Neutrophil (primary cell): ENCODE measurements around the gene PRPF19.
A peak's percentile ranks its signal among the peaks of the same experiment; 100 is the strongest.

Source experiments
- H3K27ac ChIP-seq: fragments of 200-600 bp; sonication (generic); 2 replicates; pipeline ENCODE4 v1.5.1; 2016; ENCODE audit warnings: mild to moderate bottlenecking, moderate library complexity
- H3K27me3 ChIP-seq: fragments of 200-600 bp; sonication (generic); 2 replicates; pipeline ENCODE4 v1.6.0; 2016; ENCODE audit warnings: mild to moderate bottlenecking
- H3K36me3 ChIP-seq: fragments of 200-600 bp; sonication (generic); 2 replicates; pipeline ENCODE4 v1.5.1; 2017
- H3K4me1 ChIP-seq, 2 experiments: fragments of 200-600 bp in 1 of 2; sonication (generic) in 1 of 2; 1 replicate in 1 of 2; 2 replicates in 1 of 2; pipeline versions ENCODE4 v1.5.1 to v1.6.1; 2013 to 2016; ENCODE audit warnings: low read depth in 1 of 2, low read length in 1 of 2, mild to moderate bottlenecking in 1 of 2, moderate library complexity in 1 of 2; ENCODE audit not compliant: control insufficient read depth in 1 of 2, insufficient read depth in 1 of 2
- H3K4me3 ChIP-seq, 2 experiments: fragments of 200-600 bp in 1 of 2; sonication (generic) in 1 of 2; 1 replicate in 1 of 2; 2 replicates in 1 of 2; pipeline ENCODE4 v1.5.1; 2013 to 2016; ENCODE audit warnings: low read depth in 1 of 2, low read length in 1 of 2, mild to moderate bottlenecking in 1 of 2, moderate library complexity in 1 of 2
- H3K9me3 ChIP-seq: fragments of 200-600 bp; sonication (generic); 2 replicates; pipeline ENCODE4 v1.5.1; 2016
- CTCF ChIP-seq: fragments of 200-600 bp; sonication (generic); IDR thresholded peaks from 2 replicates; pipeline ENCODE4 v1.5.1; 2016; ENCODE audit warnings: antibody characterized with exemption

The PRPF19 gene

GRCh38 chr11:60845338-60845737 is 61.0 kb downstream of the PRPF19 start:
- Histone ChIP-seq H3K27me3 (no peaks in the 10 kb centered on the region), H3K4me3 (no peak overlapping the region), H3K4me1 (peaks cover 16 to 20% of the 10 kb centered on the region in 2 experiments), H3K27ac (no peak overlapping the region), H3K9me3 (no peaks in the 10 kb centered on the region), H3K36me3 (no peaks in the 10 kb centered on the region)
- no peak for TF ChIP-seq CTCF

GRCh38 chr11:60844870-60845221 is 61.5 kb downstream of the PRPF19 start:
- Histone ChIP-seq H3K4me1 (peaks cover 16 to 20% of the 10 kb centered on the region in 2 experiments), H3K27ac (no peak overlapping the region), H3K36me3 (no peaks in the 10 kb centered on the region), H3K4me3 (no peak overlapping the region), H3K27me3 (no peaks in the 10 kb centered on the region), H3K9me3 (no peaks in the 10 kb centered on the region)
- TF ChIP-seq CTCF: no peak

GRCh38 chr11:60844045-60844869 is 62.1 kb downstream of the PRPF19 start:
- TF ChIP-seq CTCF: no peak
- Histone ChIP-seq H3K4me3 (no peak overlapping the region), H3K36me3 (no peaks in the 10 kb centered on the region), H3K27ac (no peak overlapping the region), H3K27me3 (no peaks in the 10 kb centered on the region), H3K9me3 (no peaks in the 10 kb centered on the region), H3K4me1 (peaks cover 16 to 20% of the 10 kb centered on the region in 2 experiments)

- H3K27ac ChIP-seq: no peak overlapping the region
- no peaks in the 10 kb centered on the region for H3K27me3 ChIP-seq
- no peaks in the 10 kb centered on the region for H3K9me3 ChIP-seq
- no peaks in the 10 kb centered on the region for H3K36me3 ChIP-seq
- H3K4me1 ChIP-seq: peaks cover 15 to 16% of the 10 kb centered on the region in 2 experiments
- no peak for TF ChIP-seq CTCF
- H3K4me3 ChIP-seq: peak overlapping the region; percentile 67 to 73
Observed at GRCh38 chr11:60842668-60843600, 63.5 kb downstream of the PRPF19 start.

- Histone ChIP-seq H3K27ac (no peak within 1 kb of the TSS), H3K4me3 (peak within 1 kb of the TSS; percentile 67 to 73), H3K27me3 (no peaks in the 10 kb centered on the region), H3K4me1 (peaks cover 15 to 16% of the 10 kb centered on the region in 2 experiments), H3K36me3 (no peaks in the 10 kb centered on the region), H3K9me3 (no peaks in the 10 kb centered on the region)
- no peak for TF ChIP-seq CTCF
Observed at GRCh38 chr11:60841797-60842667, 64.4 kb downstream of the PRPF19 start, which contains the start of gene CCDC86. Gene CCDC86, plus strand, starts transcription at chr11:60842113. Its CDS starts 12 bp downstream, at chr11:60842125.
